ENCODE results near the gene MACROH2A2. TPM values are rescaled to one million over a fixed set of nuclear protein-coding genes. Genes with fewer than 3 reads are reported as not detected.
A peak's percentile ranks its signal among the peaks of the same experiment; 100 is the strongest.
"Not testable (repeated sequence)": the region's sequence is repeated elsewhere in the genome, so short reads cannot be mapped to it uniquely, and the experiment has no call there.

MACROH2A2 gene
- total RNA-seq, 2 donors from 2014 or later = 17.3 to 19.6 TPM

GRCh38 chr10:70035531-70035930 lies 17.1 kb upstream of the MACROH2A2 start:
- DNase-seq (ENCODE audit: low spot score) = no peak
- Histone ChIP-seq H3K4me3 (no peak overlapping the region), H3K27me3 (no peaks in the 10 kb centered on the region), H3K36me3 (no peaks in the 10 kb centered on the region), H3K4me1 (peaks cover 0 to 3% of the 10 kb centered on the region in 2 donors), H3K27ac (no peak overlapping the region), H3K9me3 (peaks cover 0 to 20% of the 10 kb centered on the region in 2 donors)
- no peak for TF ChIP-seq CTCF (IDR thresholded peaks at IDR 0.05)

- no peak overlapping the region for H3K27ac ChIP-seq
- H3K4me1 ChIP-seq = peaks cover 0 to 3% of the 10 kb centered on the region in 2 donors
- TF ChIP-seq CTCF (IDR thresholded peaks at IDR 0.05) = no peak
- H3K4me3 ChIP-seq = no peak overlapping the region
- H3K27me3 ChIP-seq = no peaks in the 10 kb centered on the region
- peaks cover 0 to 6% of the 10 kb centered on the region in 2 donors for H3K9me3 ChIP-seq
- DNase-seq (ENCODE audit: low spot score) = no peak
- no peaks in the 10 kb centered on the region for H3K36me3 ChIP-seq
Observed at GRCh38 chr10:70038923-70039322, 13.7 kb upstream of the MACROH2A2 start.

GRCh38 chr10:70041016-70041415 lies 11.6 kb upstream of the MACROH2A2 start:
- TF ChIP-seq CTCF (IDR thresholded peaks at IDR 0.05) = no peak
- Histone ChIP-seq H3K36me3 (no peaks in the 10 kb centered on the region), H3K9me3 (peaks cover 0 to 6% of the 10 kb centered on the region in 2 donors), H3K27me3 (no peaks in the 10 kb centered on the region), H3K27ac (no peak overlapping the region), H3K4me1 (no peaks in the 10 kb centered on the region), H3K4me3 (no peak overlapping the region)
- no peak for DNase-seq (ENCODE audit: low spot score)

GRCh38 chr10:70041739-70042138 lies 10.9 kb upstream of the MACROH2A2 start:
- not testable (repeated sequence) for H3K4me1 ChIP-seq; H3K27ac ChIP-seq; H3K4me3 ChIP-seq; H3K36me3 ChIP-seq; DNase-seq (ENCODE audit: low spot score); H3K9me3 ChIP-seq; H3K27me3 ChIP-seq

GRCh38 chr10:70047066-70047465 lies 5.6 kb upstream of the MACROH2A2 start:
- H3K4me3 ChIP-seq; H3K9me3 ChIP-seq; H3K27ac ChIP-seq; H3K36me3 ChIP-seq; H3K4me1 ChIP-seq; H3K27me3 ChIP-seq; DNase-seq (ENCODE audit: low spot score): not testable (repeated sequence)

GRCh38 chr10:70048030-70048723 lies 4.5 kb upstream of the MACROH2A2 start:
- no peak for DNase-seq (ENCODE audit: low spot score)
- no peaks in the 10 kb centered on the region for H3K36me3 ChIP-seq
- no peaks in the 10 kb centered on the region for H3K9me3 ChIP-seq
- H3K27ac ChIP-seq = no peak overlapping the region
- no peak for TF ChIP-seq CTCF (IDR thresholded peaks at IDR 0.05)
- peaks cover 0 to 10% of the 10 kb centered on the region in 2 donors for H3K4me1 ChIP-seq
- no peak overlapping the region for H3K4me3 ChIP-seq
- H3K27me3 ChIP-seq = no peaks in the 10 kb centered on the region

- no peak overlapping the region for H3K27ac ChIP-seq
- peak overlapping the region; percentile 56 to 75 for H3K4me3 ChIP-seq
- no peak for DNase-seq (ENCODE audit: low spot score)
- no peak for TF ChIP-seq CTCF (IDR thresholded peaks at IDR 0.05)
- H3K27me3 ChIP-seq = no peaks in the 10 kb centered on the region
- peaks cover 0 to 17% of the 10 kb centered on the region in 2 donors for H3K4me1 ChIP-seq
- H3K9me3 ChIP-seq = no peaks in the 10 kb centered on the region
- no peaks in the 10 kb centered on the region for H3K36me3 ChIP-seq
Observed at GRCh38 chr10:70051848-70052247, 798 bp upstream of the MACROH2A2 start.
